ENCODE results near the gene ZFPM1.

DNA sequence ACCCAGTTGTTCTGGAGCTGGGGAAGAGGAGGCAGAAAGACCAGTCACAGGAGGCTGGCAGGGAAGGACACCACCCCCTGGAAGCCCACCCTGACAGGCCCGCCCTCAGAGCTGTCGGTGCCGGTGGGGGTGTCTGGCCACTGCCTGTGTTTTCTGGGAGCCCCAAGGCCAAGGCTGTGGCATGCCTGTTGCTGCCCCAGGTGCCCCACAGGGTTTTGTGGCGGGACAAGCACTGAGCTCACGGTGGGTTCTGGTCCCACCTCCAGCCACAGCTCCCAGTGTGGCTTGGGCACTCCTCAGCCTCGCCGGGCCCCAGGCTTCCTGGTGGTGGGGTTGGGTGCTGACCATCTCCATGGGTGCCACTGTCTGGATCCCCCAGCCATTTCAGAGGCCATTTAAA lies 58.0 kb downstream of the ZFPM1 start:
- TF ChIP-seq, protein P1, sequence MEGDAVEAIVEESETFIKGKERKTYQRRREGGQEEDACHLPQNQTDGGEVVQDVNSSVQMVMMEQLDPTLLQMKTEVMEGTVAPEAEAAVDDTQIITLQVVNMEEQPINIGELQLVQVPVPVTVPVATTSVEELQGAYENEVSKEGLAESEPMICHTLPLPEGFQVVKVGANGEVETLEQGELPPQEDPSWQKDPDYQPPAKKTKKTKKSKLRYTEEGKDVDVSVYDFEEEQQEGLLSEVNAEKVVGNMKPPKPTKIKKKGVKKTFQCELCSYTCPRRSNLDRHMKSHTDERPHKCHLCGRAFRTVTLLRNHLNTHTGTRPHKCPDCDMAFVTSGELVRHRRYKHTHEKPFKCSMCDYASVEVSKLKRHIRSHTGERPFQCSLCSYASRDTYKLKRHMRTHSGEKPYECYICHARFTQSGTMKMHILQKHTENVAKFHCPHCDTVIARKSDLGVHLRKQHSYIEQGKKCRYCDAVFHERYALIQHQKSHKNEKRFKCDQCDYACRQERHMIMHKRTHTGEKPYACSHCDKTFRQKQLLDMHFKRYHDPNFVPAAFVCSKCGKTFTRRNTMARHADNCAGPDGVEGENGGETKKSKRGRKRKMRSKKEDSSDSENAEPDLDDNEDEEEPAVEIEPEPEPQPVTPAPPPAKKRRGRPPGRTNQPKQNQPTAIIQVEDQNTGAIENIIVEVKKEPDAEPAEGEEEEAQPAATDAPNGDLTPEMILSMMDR (conservative IDR thresholded peaks at IDR 0.05), result no peak
- TF ChIP-seq ZFX (IDR thresholded peaks at IDR 0.05), result no peak
